Uterus (tissue), 2 donors: Measurements from ENCODE around the gene MOBP.

Source experiments
- POLR2A ChIP-seq, 2 donors: fragments of 450-650 bp; IDR thresholded peaks; one replicate each; pipeline ENCODE4 v1.6.1; 2016; ENCODE audit warnings: antibody characterized with exemption in 2 of 2, mild to moderate bottlenecking in 1 of 2, moderate library complexity in 1 of 2
- TF ChIP-seq, protein P1 (sequence below), 4 experiments: fragments of 200-600 bp in 2 of 4; fragments of 450-650 bp in 2 of 4; sonication (generic) in 2 of 4; IDR thresholded peaks; one replicate each; pipeline ENCODE4 v1.5.1; 2016 to 2019; ENCODE audit warnings: antibody characterized with exemption in 4 of 4, mild to moderate bottlenecking in 2 of 4, moderate library complexity in 1 of 4

DNA sequence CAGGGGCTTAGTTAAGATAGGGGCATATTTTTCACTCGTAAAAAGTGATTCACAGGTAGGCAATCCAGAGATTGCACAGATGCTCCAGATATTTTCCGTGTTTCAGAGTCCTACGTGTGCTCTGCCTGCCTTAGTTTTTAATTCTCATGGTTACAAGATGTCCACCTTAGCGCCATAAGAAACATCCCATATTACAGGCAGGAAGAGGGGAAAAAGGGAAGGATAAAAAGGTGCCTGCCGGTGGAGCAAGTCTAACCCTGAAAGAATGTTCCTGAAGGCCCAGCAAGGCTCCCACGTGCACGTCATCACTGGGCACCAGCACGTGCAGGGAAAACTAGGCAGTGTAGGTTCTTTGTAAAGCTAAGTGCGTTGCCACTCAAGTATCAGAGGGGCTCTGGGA is 10.1 kb upstream of the MOBP start:
- TF ChIP-seq, protein P1, sequence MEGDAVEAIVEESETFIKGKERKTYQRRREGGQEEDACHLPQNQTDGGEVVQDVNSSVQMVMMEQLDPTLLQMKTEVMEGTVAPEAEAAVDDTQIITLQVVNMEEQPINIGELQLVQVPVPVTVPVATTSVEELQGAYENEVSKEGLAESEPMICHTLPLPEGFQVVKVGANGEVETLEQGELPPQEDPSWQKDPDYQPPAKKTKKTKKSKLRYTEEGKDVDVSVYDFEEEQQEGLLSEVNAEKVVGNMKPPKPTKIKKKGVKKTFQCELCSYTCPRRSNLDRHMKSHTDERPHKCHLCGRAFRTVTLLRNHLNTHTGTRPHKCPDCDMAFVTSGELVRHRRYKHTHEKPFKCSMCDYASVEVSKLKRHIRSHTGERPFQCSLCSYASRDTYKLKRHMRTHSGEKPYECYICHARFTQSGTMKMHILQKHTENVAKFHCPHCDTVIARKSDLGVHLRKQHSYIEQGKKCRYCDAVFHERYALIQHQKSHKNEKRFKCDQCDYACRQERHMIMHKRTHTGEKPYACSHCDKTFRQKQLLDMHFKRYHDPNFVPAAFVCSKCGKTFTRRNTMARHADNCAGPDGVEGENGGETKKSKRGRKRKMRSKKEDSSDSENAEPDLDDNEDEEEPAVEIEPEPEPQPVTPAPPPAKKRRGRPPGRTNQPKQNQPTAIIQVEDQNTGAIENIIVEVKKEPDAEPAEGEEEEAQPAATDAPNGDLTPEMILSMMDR (IDR thresholded peaks at IDR 0.05) = no peak
- TF ChIP-seq POLR2A (IDR thresholded peaks at IDR 0.05) = no peak
